PC-3 (cell line): ENCODE results near the gene MAGI2.

Source experiments
- EZH2 ChIP-seq: fragments of 300-600 bp; sonication (generic); IDR thresholded peaks from one replicate; pipeline ENCODE4 v1.6.1; 2017; ENCODE audit warnings: antibody characterized with exemption, mild to moderate bottlenecking, low read length; ENCODE audit not compliant: unreplicated experiment
- EZH2phosphoT487 ChIP-seq: fragments of 300-600 bp; sonication (generic); IDR thresholded peaks from 2 replicates; pipeline ENCODE4 v1.6.1; 2018; ENCODE audit warnings: mild to moderate bottlenecking, antibody characterized with exemption, low read length, borderline replicate concordance
- TF ChIP-seq, protein P1 (sequence below): fragments of 300-600 bp; sonication (generic); conservative IDR thresholded peaks from 2 replicates; pipeline ENCODE4 v1.5.1; 2017; ENCODE audit warnings: antibody characterized with exemption, low read depth, mild to moderate bottlenecking, low read length

- TF ChIP-seq, protein P1, sequence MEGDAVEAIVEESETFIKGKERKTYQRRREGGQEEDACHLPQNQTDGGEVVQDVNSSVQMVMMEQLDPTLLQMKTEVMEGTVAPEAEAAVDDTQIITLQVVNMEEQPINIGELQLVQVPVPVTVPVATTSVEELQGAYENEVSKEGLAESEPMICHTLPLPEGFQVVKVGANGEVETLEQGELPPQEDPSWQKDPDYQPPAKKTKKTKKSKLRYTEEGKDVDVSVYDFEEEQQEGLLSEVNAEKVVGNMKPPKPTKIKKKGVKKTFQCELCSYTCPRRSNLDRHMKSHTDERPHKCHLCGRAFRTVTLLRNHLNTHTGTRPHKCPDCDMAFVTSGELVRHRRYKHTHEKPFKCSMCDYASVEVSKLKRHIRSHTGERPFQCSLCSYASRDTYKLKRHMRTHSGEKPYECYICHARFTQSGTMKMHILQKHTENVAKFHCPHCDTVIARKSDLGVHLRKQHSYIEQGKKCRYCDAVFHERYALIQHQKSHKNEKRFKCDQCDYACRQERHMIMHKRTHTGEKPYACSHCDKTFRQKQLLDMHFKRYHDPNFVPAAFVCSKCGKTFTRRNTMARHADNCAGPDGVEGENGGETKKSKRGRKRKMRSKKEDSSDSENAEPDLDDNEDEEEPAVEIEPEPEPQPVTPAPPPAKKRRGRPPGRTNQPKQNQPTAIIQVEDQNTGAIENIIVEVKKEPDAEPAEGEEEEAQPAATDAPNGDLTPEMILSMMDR: no peak
- no peak for TF ChIP-seq EZH2phosphoT487
- no peak for TF ChIP-seq EZH2
Measured at GRCh38 chr7:78168865-78169264, 1284.6 kb downstream of the MAGI2 start.
